ENCODE measurements around the gene CORO2B. TPM values are rescaled to one million over a fixed set of nuclear protein-coding genes. Genes with fewer than 3 reads are reported as not detected.

The CORO2B gene
- total and polyA plus RNA-seq, 2 experiments from 2014 or later: 1.6 to 4.6 TPM

DNA sequence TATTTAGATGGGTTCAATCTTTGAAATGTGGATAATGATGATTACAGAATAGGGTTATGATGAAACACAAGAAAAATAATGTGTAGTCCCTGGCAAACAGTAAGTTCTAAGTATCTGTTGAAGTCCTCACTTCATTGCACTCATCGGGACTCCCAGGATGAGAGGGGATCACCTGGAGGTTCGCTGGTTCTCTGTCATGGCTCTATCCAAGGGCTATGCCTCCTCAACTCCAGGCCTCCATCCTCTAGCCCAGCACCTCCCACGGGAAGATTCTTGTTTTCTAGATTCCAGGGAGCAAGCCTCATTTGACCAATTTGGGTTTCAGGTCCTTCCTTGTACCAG lies 196.4 kb downstream of the CORO2B start:
- Mint-ChIP-seq H3K4me1 (peaks cover 5% of the 10 kb centered on the region; the same call in 2 of the 3 replicates), H3K4me3 (no peak overlapping the region), H3K36me3 (ENCODE audit: low read depth) (peaks cover 28% of the 10 kb centered on the region), H3K9me3 (no peaks in the 10 kb centered on the region; the same call in 2 of the 3 replicates), H3K27ac (no peak overlapping the region), H3K27me3 (ENCODE audit: insufficient read depth, low read depth, poor library complexity) (peaks cover 8% of the 10 kb centered on the region)
- H3K4me2 ChIP-seq: no peak overlapping the region
- no peak for ATAC-seq
- peaks cover 3% of the 10 kb centered on the region for H3K36me3 ChIP-seq (ENCODE audit: insufficient read depth)
- H3K27ac ChIP-seq (ENCODE audit: low read depth): no peak overlapping the region
- no peak for DNase-seq (ENCODE audit: low spot score)
- H3K4me1 ChIP-seq (ENCODE audit: insufficient read depth): no peaks in the 10 kb centered on the region
- TF ChIP-seq NANOG (IDR thresholded peaks at IDR 0.05; ENCODE audit: borderline replicate concordance) (no peak), ZNF114 (CRISPR knock-in tag; IDR thresholded peaks at IDR 0.05) (no peak), EZH2phosphoT487 (IDR thresholded peaks at IDR 0.05; ENCODE audit: unreplicated experiment) (no peak)
- TF ChIP-seq, protein P1, sequence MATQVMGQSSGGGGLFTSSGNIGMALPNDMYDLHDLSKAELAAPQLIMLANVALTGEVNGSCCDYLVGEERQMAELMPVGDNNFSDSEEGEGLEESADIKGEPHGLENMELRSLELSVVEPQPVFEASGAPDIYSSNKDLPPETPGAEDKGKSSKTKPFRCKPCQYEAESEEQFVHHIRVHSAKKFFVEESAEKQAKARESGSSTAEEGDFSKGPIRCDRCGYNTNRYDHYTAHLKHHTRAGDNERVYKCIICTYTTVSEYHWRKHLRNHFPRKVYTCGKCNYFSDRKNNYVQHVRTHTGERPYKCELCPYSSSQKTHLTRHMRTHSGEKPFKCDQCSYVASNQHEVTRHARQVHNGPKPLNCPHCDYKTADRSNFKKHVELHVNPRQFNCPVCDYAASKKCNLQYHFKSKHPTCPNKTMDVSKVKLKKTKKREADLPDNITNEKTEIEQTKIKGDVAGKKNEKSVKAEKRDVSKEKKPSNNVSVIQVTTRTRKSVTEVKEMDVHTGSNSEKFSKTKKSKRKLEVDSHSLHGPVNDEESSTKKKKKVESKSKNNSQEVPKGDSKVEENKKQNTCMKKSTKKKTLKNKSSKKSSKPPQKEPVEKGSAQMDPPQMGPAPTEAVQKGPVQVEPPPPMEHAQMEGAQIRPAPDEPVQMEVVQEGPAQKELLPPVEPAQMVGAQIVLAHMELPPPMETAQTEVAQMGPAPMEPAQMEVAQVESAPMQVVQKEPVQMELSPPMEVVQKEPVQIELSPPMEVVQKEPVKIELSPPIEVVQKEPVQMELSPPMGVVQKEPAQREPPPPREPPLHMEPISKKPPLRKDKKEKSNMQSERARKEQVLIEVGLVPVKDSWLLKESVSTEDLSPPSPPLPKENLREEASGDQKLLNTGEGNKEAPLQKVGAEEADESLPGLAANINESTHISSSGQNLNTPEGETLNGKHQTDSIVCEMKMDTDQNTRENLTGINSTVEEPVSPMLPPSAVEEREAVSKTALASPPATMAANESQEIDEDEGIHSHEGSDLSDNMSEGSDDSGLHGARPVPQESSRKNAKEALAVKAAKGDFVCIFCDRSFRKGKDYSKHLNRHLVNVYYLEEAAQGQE (IDR thresholded peaks at IDR 0.05; ENCODE audit: unreplicated experiment): no peak
- no peaks in the 10 kb centered on the region for H3F3A ChIP-seq (replicated peaks; ENCODE audit: low read depth)
- H3K4me3 ChIP-seq: no peak overlapping the region
- H3K9me2 ChIP-seq (ENCODE audit: insufficient read depth): no peaks in the 10 kb centered on the region
- H3K79me2 ChIP-seq (replicated peaks; ENCODE audit: insufficient read depth): no peaks in the 10 kb centered on the region
- H4K20me1 ChIP-seq (replicated peaks; ENCODE audit: insufficient read depth): no peaks in the 10 kb centered on the region
- no peak overlapping the region for H2AFZ ChIP-seq
- no peaks in the 10 kb centered on the region for H3K27me3 ChIP-seq (ENCODE audit: insufficient read depth)

DNA sequence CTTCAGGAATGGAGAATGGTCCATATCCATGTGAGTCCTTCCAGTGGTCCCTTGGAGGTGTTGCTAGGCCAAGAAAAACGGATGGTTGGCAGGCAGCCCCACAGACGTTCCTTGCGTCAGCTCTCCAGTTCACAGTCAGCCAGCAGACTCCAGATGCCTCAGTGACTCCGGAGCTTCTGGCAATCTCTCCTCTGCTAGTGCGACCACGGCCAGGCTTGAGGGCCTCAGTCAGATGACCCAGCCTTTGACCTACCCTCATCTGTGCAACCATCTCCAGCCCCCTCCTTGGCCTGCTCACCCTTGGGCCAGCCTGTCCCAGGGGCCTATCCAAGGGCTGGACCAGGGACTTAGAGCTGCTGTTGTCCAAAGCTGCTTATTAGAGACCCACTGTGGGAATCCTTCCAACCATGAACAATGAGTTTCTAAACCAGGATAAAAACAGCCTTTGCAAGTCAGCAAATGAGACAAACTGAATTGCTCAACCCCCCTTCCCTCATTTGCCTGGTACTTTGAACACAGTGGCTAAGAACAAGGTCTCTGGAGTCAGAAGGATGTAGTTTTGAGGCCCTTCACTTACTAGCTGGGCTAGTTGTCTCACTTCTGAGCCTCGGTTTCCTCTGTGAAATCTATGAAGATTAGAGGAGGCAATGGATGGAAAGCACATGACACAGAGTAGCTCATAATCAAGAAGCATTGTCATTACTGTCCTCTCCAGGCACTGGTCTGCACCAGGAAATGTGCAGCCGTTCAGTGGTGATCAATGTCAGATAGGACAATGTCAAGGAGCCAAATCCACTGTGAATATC lies 197.1 kb downstream of the CORO2B start:
- Mint-ChIP-seq H3K9me3 (no peaks in the 10 kb centered on the region; the same call in 2 of the 3 replicates), H3K36me3 (ENCODE audit: low read depth) (peaks cover 35% of the 10 kb centered on the region), H3K4me1 (peaks cover 5% of the 10 kb centered on the region; the same call in 2 of the 3 replicates), H3K27ac (no peak overlapping the region), H3K4me3 (no peak overlapping the region), H3K27me3 (ENCODE audit: insufficient read depth, low read depth, poor library complexity) (peaks cover 7% of the 10 kb centered on the region)
- ATAC-seq (no peak), DNase-seq (ENCODE audit: low spot score) (no peak)
- TF ChIP-seq, protein P1 (IDR thresholded peaks at IDR 0.05; ENCODE audit: unreplicated experiment): no peak
- no peaks in the 10 kb centered on the region for H3F3A ChIP-seq (replicated peaks; ENCODE audit: low read depth)
- peaks cover 5% of the 10 kb centered on the region for H3K36me3 ChIP-seq (ENCODE audit: insufficient read depth)
- no peak overlapping the region for H3K4me2 ChIP-seq
- no peak overlapping the region for H2AFZ ChIP-seq
- H3K4me1 ChIP-seq (ENCODE audit: insufficient read depth): no peaks in the 10 kb centered on the region
- H3K9me2 ChIP-seq (ENCODE audit: insufficient read depth): no peaks in the 10 kb centered on the region
- no peaks in the 10 kb centered on the region for H3K79me2 ChIP-seq (replicated peaks; ENCODE audit: insufficient read depth)
- no peaks in the 10 kb centered on the region for H3K27me3 ChIP-seq (ENCODE audit: insufficient read depth)
- no peaks in the 10 kb centered on the region for H4K20me1 ChIP-seq (replicated peaks; ENCODE audit: insufficient read depth)
- H3K27ac ChIP-seq (ENCODE audit: low read depth): no peak overlapping the region
- H3K4me3 ChIP-seq: no peak overlapping the region

All from GM23338 (cell line).